HTERT RPE-1 (cell line): ENCODE results near the gene BCAP31.

ENCODE experiments used
- in situ Hi-C: fragments of 300-500 bp; cut with MboI; formaldehyde crosslinking; loops from 4 replicates; pipeline ENCODE4 v1.14.3; 2020; ENCODE audit warnings: low sequenced_read_pairs

BCAP31 gene

DNA sequence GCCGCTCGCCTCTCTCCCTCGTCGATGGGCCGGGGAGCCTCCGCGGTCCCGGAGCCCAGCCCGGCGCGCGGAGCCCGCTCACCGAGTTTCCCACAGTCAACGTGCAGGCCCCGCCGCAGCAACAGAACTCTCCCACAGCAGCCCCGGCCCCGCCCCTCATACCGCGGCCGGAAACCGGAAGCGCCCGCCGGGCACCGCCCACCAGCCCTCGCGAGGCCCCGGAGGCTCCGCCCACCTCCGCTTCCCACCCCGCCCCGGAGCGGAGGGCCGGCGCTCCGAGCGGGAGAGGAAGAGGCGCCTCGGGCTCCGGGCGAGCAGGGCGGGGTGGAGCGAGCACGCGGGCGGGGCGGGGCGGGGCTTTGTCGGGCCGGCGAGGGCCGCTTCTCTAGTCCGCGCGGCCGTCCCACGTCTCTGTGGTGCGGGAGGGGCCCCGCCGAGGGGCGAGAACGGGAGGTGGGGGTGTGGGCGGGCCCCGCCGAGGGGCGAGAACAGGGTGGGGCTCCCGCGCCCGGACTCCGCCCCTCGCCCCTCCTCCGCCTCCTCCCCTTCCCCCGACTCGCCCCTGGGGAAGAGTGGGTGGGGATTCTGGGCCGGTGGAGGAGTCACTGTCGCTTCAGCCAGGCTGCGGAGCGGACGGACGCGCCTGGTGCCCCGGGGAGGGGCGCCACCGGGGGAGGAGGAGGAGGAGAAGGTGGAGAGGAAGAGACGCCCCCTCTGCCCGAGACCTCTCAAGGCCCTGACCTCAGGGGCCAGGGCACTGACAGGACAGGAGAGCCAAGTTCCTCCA, at the start of gene BCAP31, which contains the start of gene ABCD1:
TSS of gene BCAP31 (minus strand) at position 136 of the 787 bp plus-strand sequence. CDS start 1,143 bp downstream, outside the sequence.
TSS of gene ABCD1 (plus strand) at position 605 of the 787 bp plus-strand sequence. CDS start 411 bp downstream, outside the sequence.
- in situ Hi-C loops = no loop called here

DNA sequence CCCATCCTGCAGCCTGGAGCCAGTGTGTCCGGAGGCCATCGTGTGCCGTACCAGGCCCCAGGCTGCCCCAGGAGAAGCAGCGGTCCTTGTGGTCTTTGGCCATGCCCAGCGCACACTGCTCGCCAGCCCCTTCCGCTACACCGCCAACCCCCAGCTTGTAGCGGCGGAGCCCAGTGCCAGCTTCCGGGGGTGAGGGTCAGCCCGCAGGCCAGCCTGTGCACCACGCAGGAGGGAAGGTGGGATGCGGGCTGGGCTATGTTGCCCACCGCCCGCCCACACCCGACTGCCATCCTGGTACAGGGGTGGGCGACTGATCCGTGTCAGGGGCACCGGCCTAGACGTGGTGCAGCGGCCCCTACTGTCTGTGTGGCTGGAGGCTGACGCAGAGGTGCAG, 49.0 kb upstream of the BCAP31 start:
- in situ Hi-C loops = no loop called here

DNA sequence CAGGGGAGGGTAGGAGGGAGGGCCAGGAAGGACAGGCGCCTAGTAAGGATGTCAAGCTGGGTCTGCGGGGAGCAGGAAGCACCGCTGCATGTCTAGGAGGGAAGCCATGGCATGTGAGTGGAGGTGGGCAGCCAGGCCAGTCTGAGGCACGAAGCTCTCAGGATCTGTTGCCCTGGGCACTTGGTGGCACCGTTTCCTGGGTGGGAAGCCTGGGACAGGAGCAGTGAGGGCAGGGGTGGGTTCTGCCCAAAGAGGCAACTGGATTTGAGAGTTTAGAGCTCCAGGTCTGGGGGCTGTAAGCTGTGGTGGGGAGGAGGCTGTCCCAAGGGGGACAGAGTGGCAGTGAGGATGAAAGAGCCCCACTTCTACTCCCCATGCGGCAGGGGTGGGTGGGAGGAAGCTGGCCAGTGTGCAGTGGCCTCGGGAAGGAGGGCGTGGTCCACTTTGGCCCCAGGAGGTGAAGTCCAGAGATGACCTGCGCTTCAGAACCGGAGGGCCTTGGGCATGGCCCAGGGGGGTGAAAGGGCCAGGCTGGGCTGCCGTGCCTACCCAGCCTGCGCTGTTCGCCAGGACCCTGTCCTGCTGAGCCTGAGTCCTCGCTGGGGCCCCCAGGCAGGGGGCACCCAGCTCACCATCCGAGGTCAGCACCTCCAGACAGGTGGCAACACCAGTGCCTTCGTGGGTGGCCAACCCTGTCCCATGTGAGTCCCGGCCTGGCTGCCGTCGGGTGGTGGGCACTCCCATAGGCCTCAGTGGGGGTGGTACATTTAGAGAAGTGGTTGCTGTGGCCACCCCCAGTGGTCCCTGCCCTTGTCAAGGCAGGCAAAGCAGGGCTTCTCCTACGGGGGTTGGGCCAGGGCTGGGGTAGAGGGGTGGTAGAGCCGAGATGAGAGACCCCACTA, 48.4 kb upstream of the BCAP31 start:
- in situ Hi-C loops = no loop called here

DNA sequence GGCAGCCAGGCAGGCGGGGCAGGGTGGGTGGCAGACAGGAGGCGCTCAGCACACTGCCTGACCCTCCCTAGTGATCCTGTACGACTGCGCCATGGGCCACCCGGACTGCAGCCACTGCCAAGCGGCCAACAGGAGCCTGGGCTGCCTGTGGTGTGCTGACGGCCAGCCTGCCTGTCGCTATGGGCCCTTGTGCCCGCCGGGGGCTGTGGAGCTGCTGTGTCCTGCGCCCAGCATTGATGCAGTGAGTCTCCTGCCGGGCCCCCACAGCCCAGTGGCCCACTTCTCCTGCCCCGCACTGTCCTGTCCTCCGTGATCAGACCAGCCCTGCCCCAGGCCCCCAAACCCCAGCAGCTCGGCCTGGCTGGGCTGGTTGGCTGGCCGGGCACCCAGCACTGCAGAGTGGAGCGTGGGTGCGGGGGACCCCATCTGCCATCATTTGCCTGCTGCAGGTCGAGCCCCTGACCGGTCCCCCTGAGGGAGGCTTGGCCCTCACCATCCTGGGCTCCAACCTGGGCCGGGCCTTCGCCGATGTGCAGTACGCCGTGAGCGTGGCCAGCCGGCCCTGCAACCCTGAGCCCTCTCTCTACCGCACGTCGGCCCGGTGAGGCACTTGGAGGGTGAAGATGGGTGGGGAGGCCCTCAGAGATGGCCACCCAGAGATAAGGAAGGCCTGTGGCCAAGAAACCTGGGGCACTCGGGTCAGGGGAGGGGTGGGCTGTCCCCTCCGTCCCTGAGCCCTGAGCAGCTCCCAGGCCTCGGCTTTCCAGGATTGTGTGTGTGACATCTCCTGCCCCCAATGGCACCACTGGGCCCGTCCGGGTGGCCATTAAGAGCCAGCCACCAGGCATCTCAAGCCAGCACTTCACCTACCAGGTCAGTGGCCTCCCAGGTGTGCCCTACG, 47.5 kb upstream of the BCAP31 start:
- in situ Hi-C loops = no loop called here

DNA sequence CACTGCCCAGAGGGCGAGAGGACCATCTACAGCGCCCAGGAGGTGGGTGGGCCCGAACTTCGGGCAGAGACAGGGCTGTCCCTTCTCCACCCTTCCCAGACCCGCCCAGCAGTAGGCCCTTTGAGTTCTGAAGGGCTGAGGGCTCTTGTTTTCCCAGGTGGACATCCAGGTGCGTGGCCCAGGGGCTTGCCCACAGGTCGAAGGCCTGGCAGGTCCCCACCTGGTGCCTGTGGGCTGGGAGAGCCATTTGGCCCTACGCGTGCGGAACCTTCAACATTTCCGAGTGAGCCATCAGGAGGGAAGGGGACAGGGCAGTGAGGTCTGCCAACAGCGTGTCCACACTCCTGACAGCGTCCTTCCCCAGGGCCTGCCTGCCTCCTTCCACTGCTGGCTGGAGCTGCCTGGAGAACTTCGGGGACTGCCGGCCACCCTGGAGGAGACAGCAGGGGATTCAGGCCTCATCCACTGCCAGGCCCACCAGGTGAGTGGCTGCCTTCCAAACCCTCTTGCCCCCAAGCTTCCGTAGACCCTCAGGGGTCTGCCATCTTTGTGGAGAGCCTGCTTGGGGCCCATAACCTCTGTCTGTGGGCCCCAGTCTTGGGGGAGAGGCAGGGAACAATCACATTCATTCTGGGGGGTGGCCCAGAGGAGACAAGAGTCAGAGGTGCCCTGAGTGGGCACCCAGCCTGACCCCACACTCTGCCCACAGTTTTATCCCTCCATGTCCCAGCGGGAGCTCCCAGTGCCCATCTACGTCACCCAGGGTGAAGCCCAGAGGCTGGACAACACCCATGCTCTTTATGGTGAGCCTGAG, 46.6 kb upstream of the BCAP31 start:
- in situ Hi-C loops = no loop called here

DNA sequence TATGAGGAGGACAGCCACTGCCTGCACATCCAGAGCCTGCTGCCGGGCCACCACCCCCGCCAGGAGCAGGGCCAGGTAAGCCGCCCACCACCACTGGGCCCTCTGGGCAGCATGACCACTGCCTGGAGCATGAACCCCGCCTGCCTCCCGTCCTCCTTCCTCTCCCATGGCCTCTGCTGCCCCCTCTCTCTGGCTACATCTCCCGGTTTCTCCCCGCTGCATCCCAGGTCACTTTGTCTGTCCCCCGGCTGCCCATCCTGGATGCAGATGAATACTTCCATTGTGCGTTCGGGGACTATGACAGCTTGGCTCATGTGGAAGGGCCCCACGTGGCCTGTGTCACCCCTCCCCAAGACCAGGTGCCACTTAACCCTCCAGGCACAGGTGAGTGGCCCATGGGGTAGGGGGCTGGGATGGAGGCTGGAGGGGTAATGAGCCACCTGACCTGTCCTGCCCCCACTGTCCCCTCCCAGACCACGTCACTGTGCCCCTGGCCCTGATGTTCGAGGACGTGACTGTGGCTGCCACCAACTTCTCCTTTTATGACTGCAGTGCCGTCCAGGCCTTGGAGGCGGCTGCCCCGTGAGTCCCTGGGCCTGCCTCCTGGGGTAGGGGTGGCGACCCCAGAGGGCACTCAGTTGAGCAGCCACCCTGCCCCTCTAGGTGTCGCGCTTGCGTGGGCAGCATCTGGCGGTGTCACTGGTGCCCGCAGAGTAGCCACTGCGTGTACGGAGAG, 45.8 kb upstream of the BCAP31 start:
- in situ Hi-C loops = no loop called here

DNA sequence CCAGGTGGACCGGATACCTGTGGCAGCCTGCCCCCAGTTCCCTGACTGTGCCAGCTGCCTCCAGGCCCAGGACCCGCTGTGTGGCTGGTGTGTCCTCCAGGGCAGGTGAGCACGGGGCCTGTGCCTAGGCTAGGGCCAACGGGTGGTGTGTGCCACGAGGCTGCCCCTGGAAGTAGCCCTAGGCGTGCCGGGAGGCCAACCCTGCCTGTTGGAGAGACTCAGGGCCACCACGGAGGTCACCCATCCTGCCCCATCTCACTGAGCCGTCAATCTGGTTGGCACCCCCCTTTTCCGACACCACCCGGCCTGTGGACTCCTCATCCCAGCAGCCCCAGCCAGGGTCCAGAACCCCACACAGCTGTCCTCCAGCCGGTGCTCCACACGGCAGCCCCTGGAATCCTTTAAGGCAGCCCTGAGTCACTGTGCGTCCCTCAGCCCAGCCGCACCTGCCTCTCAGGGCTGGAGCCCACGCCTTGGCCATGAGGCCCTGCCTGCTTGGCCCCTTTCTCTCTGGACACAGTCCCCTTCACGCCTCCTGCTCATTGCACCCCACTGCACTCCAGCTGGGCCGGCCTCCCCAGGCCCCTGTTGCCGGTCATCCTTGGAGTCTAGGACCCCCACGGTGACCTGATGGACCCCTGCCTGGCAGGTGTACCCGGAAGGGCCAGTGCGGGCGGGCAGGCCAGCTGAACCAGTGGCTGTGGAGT, 45.1 kb upstream of the BCAP31 start:
- in situ Hi-C loops = no loop called here

DNA sequence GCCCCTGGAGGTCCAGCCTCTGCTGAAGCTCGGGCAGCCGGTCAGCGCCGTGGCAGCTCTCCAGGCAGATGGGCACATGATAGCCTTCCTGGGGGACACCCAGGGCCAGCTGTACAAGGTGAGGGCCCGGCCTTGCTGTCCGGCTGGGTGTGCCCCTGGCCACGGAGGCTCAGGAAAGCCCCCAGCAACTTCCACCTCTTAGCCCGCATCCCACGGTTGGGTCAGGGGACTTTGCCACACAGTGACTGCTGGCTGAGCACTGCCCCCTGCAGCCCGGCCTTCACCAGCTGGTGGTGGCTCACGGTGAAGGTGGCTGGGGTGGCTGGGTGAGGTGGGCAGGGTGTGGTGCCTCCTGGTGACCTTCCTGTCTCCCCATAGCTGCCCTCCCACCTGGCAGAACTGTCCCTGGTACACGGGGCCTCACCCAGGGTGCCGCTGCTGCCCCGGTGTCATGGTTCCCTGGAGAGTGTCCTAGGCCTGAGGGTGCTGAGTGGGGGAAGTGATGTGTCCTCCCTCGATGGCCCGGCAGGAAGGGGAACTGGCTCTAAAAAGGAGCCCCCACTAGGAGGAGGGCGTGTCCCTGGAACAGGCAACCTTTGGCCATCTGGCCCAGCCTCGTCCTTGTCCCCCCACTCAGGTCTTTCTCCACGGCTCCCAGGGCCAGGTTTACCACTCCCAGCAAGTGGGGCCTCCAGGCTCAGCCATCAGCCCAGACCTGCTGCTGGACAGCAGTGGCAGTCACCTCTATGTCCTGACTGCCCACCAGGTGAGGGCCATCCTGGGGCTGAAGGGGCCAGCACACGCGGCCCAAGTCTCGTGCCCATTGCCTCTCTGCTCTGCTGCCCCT, 44.3 kb upstream of the BCAP31 start:
- in situ Hi-C loops = no loop called here

DNA sequence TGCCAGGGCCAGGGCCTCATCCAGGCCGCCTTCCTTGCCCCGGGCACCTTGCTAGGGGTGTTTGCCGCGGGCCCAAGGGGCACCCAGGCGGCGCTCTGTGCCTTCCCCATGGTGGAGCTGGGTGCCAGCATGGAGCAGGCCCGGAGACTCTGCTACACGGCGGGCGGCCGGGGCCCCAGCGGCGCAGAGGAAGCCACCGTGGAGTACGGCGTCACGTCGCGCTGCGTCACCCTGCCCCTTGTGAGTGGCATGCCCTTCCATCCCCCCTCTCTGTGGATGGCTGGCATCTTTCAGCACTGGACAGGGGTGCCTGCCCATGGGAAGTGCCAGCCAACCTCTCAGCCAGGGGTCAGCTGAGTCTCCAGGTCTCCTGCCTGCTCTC, 43.5 kb upstream of the BCAP31 start:
- in situ Hi-C loops = no loop called here

DNA sequence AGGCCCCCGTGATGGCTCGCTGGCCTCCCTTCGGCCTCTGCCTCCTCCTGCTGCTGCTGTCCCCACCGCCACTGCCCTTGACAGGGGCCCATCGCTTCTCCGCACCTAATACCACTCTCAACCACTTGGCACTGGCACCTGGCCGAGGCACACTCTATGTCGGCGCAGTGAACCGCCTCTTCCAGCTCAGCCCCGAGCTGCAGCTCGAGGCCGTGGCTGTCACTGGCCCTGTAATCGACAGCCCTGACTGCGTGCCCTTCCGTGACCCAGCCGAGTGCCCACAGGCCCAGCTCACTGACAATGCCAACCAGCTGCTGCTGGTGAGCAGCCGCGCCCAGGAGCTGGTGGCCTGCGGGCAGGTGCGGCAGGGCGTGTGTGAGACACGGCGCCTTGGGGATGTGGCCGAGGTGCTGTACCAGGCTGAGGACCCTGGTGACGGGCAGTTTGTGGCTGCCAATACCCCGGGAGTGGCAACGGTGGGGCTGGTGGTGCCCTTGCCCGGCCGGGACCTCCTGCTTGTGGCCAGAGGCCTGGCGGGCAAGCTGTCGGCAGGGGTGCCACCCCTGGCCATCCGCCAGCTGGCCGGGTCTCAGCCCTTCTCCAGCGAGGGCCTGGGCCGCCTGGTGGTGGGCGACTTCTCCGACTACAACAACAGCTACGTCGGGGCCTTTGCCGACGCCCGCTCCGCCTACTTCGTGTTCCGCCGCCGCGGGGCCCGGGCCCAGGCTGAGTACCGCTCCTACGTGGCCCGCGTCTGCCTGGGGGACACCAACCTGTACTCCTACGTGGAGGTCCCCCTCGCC, 42.9 kb upstream of the BCAP31 start:
- in situ Hi-C loops = no loop called here

DNA sequence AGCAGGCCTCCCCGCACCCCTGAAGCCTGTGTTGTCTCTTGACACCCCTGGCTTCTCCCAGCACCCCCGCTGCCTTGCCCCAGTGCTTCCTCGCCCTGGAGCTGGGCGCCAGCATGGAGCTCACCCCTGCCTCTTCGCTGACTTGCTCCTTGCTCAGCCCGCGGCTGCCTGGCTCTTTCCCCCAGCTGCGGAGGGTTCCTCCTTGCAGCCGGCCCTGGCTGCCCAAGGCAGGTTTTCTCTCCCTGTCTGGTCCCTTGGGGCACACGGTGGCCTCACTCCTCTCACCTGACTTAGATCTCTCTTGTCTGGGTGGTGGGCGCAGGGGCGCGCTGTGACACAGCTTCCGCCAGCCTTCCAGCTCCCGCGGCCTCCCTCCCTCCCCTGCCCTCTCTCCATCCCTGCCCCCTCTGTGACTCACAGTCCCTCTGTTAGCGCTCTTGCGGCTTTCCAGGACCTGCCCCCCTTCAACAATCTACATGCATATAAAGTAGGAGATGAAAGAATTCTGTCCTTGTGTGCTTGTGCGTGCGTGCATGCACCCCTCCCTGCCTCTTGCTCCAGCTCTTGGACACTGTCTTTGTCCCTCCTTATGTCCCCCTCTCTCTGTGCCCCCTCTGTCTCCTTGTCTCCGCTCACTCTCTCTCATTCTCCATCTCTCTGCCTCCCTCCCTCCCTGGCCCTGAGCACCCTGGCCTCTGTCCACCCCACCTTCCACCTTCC, 42.1 kb upstream of the BCAP31 start:
- in situ Hi-C loops = no loop called here

DNA sequence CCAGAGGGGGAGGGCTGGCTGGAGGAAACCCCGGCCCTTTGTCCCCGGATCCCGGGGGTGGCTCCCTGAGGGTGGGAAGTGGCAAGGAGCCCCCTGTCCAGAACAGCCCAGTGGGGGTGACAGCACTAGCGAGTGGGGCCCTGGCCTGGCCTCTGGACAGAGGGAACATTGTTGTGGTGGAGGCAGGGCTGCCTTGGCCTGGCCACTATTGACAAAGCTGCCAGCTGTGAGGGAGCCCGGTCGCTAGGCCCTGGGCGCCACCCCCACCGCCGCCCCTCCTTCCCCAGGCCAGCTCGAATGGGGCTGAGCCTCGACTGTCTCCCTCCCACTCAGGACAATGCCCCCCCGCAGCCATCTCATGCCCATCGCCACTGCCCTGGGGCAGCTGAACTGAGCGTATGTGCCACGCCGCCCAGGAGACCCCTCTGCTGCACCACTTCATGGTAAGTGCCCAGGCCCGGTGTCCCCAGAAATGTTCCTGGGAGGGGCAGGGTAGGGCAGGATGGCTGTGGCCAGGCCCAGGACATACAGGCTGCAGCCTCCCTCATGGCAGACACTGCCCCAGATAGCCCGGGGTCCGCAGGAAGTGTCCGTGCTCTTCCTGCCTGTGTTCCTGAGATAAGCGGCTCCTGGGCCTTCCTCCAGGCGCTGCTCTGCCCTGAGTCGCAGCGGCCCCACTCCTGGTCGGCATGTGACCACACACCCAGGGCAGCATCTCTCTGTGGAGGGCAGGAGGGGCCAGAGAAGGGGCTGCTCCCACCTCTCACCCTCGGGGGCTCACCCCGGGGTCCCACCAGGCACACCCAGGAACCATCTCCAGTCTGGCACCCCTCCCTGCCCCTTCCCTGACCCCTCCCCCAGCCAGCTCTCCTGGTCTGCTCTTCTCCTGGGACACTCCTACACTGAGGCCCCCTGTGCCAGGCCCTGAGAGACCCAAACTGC, 41.2 kb upstream of the BCAP31 start:
- in situ Hi-C loops = no loop called here

DNA sequence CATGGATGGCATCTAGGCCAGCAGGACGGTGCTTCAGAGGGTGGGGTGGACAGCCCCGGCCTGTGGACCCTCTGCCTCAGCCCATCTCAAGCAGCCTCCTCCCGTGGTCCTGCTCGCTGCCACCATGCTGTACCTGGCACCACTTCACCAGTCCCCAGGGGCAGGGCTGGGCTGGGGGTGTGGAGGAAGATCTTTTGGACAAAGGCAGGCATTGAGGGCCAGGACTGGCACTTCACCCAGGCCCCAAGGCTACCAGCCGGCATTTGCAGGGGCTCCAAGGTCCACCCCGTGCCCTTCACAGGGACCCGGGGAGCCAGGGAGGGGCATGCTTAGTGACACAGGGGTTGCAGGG, 40.6 kb upstream of the BCAP31 start:
- in situ Hi-C loops = no loop called here

DNA sequence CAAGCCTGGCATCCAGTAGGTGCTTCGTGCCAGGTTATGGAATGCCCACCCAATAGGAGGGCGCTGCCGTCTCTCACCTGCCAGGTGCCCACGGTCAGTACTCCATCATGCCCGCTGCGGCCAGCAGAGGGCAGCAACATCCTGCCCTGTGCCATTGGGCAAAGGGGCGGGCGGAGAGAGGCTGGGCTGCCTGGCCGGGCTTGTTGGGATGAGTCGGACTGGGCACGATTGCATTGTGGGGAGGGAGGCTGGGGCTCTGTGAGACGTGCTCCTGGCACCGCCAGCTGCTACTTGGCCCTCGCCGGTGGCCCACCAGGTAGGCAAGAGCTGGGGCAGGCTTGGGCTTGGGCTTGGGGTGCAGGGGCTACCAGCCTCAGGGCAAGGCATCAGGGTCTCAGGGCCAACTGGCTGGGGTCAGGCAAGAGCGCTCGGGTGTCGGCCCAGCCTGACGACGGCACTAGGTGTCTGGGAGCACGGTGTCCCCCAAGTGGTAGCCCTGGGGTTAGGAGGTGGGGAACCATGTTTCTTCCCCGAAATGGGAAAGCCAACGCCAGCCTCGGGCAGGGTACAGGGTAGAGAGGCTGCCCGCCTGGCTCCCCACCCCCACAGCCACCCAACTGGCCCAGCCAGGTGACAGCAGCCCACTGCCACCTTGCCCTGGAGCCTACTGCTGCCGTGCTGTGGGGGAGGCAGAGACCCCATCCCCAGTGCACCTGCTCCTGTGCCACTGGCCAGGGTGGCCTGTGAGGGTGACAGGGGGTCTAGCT, 40.0 kb upstream of the BCAP31 start, which contains the start of gene PLXNB3:
TSS of gene PLXNB3 (plus strand) at position 261 of the 767 bp plus-strand sequence. CDS start 1,287 bp downstream, outside the sequence.
- in situ Hi-C loops = no loop called here
